Measurements from ENCODE around the gene FANCD2.

The FANCD2 gene

DNA sequence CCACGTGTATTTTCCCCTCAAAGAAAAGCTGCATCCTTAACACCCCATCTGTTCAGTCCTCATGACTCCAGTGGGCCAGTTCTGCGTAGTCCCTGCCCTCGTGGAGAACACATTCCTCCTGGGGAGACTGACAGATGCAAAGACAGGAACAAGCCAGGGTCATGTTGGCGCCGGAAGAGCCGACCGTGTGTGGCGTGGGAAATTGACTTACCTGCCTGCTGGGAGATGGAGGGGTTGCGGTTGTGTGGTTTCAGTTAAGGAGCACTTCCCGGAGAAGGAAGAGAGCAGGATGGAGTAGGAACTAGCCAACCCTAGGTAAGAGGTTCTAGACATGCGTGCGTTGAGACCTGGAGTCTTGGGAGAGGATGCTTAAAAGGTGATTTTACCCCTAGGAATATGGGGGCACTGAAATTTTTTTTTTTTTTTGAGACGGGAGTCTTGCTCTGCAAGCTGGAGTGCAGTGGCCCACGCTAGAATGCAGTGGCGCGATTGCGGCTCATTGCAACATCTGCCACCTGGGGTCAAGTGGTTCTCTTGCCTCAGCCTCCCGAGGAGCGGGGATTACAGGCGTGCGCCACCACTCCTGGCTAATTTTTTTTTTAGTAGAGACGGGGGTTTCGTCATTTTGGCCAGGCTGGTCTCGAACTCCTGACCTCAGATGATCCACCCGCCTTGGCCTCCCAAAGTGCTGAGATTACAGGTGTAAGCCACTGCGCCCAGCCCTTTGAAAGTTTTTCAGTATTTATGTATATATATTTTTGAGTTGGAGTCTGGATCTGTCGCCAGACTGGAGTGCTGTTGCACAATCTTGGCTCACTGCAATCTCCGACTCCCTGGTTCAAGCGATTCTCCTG is 116.7 kb downstream of the FANCD2 start (continued):
- TF ChIP-seq ZEB2 (tag by site-specific recombination; IDR thresholded peaks at IDR 0.05) (peak; percentile 59), ZNF114 (tag by site-specific recombination; IDR thresholded peaks at IDR 0.05) (no peak), SALL2 (tag by site-specific recombination; IDR thresholded peaks at IDR 0.05; ENCODE audit: borderline replicate concordance) (no peak), ZNF132 (tag by site-specific recombination; IDR thresholded peaks at IDR 0.05; ENCODE audit: borderline replicate concordance) (no peak), ZIC2 (tag by site-specific recombination; IDR thresholded peaks at IDR 0.05) (peak; percentile 65), ZNF16 (tag by site-specific recombination; IDR thresholded peaks at IDR 0.05; ENCODE audit: low read depth) (no peak)
- TF ChIP-seq, protein P1, sequence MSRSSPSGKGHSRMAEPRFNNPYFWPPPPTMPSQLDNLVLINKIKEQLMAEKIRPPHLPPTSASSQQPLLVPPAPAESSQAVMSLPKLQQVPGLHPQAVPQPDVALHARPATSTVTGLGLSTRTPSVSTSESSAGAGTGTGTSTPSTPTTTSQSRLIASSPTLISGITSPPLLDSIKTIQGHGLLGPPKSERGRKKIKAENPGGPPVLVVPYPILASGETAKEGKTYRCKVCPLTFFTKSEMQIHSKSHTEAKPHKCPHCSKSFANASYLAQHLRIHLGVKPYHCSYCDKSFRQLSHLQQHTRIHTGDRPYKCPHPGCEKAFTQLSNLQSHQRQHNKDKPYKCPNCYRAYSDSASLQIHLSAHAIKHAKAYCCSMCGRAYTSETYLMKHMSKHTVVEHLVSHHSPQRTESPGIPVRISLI (tag by site-specific recombination; IDR thresholded peaks at IDR 0.05): peak; percentile 67; the same call in 1 of the 2 replicates
- TF ChIP-seq, protein P2, sequence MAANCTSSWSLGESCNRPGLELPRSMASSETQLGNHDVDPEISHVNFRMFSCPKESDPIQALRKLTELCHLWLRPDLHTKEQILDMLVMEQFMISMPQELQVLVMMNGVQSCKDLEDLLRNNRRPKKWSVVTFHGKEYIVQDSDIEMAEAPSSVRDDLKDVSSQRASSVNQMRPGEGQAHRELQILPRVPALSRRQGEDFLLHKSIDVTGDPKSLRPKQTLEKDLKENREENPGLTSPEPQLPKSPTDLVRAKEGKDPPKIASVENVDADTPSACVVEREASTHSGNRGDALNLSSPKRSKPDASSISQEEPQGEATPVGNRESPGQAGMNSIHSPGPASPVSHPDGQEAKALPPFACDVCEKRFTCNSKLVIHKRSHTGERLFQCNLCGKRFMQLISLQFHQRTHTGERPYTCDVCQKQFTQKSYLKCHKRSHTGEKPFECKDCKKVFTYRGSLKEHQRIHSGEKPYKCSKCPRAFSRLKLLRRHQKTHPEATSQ (tag by site-specific recombination; IDR thresholded peaks at IDR 0.05): peak; percentile 72; the same call in 1 of the 2 replicates
- TF ChIP-seq, protein P3, sequence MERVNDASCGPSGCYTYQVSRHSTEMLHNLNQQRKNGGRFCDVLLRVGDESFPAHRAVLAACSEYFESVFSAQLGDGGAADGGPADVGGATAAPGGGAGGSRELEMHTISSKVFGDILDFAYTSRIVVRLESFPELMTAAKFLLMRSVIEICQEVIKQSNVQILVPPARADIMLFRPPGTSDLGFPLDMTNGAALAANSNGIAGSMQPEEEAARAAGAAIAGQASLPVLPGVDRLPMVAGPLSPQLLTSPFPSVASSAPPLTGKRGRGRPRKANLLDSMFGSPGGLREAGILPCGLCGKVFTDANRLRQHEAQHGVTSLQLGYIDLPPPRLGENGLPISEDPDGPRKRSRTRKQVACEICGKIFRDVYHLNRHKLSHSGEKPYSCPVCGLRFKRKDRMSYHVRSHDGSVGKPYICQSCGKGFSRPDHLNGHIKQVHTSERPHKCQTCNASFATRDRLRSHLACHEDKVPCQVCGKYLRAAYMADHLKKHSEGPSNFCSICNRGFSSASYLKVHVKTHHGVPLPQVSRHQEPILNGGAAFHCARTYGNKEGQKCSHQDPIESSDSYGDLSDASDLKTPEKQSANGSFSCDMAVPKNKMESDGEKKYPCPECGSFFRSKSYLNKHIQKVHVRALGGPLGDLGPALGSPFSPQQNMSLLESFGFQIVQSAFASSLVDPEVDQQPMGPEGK (tag by site-specific recombination; IDR thresholded peaks at IDR 0.05): peak; percentile 37

DNA sequence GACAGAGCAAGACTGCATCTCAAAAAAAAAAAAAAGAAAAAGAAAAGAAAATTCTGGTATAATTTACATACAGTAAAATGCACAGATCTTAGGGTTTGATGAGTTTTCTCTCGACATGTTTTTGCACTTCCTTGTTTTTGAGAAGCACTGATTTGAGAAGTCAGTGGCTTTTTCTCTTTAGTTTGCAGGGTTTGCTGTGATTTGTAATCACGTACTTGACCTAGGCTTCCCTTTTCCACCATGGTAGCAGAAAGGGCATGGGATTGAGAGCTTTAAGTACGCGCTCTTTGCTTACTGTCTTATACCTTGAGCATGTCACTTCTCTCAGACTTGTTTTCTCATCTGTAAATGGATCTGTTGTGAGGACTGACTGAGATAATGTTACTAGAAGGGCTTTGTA is 119.4 kb downstream of the FANCD2 start:
- no peak overlapping the region for H3K4me3 ChIP-seq (ENCODE audit: low read depth, low read length)
- no peaks in the 10 kb centered on the region for H3K4me1 ChIP-seq (ENCODE audit: control insufficient read depth, insufficient read depth, low read length)
- peaks cover 34 to 66% of the 10 kb centered on the region in 2 experiments for H3K36me3 ChIP-seq (ENCODE audit: control insufficient read depth in 2 of 2, insufficient read depth in 1 of 2, low read length in 2 of 2)
- no peaks in the 10 kb centered on the region for H3K9me3 ChIP-seq (ENCODE audit: control insufficient read depth, insufficient read depth, low read depth, low read length)
- H3K27ac ChIP-seq (ENCODE audit: extremely low read depth, low read depth, low read length): no peak overlapping the region
- TF ChIP-seq, protein P4, sequence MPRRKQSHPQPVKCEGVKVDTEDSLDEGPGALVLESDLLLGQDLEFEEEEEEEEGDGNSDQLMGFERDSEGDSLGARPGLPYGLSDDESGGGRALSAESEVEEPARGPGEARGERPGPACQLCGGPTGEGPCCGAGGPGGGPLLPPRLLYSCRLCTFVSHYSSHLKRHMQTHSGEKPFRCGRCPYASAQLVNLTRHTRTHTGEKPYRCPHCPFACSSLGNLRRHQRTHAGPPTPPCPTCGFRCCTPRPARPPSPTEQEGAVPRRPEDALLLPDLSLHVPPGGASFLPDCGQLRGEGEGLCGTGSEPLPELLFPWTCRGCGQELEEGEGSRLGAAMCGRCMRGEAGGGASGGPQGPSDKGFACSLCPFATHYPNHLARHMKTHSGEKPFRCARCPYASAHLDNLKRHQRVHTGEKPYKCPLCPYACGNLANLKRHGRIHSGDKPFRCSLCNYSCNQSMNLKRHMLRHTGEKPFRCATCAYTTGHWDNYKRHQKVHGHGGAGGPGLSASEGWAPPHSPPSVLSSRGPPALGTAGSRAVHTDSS (tag by site-specific recombination; IDR thresholded peaks at IDR 0.05): no peak
- TF ChIP-seq PRDM1 (tag by site-specific recombination; IDR thresholded peaks at IDR 0.05): peak; percentile 31; the same call in 1 of the 2 replicates
- ChIA-PET POLR2A (no interaction called here), CTCF (interaction anchor here (0.6 kb wide), 1 partner anchor 798 kb away, joined by 3 read pairs; no protein-coding TSS in a partner anchor)

DNA sequence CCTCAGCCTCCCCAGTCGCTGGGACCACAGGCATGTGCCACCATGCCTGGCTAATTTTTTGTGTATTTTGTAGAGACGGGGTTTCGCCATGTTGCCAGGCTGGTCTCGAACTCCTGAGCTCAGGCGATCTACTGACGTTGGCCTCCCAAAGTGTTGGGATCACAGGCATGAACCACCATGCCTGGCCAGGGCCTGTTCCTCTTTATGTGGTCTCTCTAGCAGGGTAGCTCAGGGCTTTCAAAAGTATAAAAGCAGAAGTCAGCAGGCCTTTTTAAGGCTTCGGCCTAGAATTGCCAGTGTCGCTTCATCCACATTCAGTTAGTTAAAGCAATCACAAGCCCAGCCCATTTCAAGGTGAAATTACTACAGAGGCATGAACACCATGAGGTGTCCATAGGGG is 123.0 kb downstream of the FANCD2 start:
- CTCF ChIA-PET: no interaction called here
- no peak overlapping the region for H3K27ac ChIP-seq (ENCODE audit: extremely low read depth, low read depth, low read length)
- no peaks in the 10 kb centered on the region for H3K9me3 ChIP-seq (ENCODE audit: control insufficient read depth, insufficient read depth, low read depth, low read length)
- H3K4me3 ChIP-seq (ENCODE audit: low read depth, low read length): no peak overlapping the region
- H3K36me3 ChIP-seq (ENCODE audit: control insufficient read depth in 2 of 2, insufficient read depth in 1 of 2, low read length in 2 of 2): peaks cover 68 to 82% of the 10 kb centered on the region in 2 experiments
- H3K4me1 ChIP-seq (ENCODE audit: control insufficient read depth, insufficient read depth, low read length): no peaks in the 10 kb centered on the region
- POLR2A ChIA-PET: no interaction called here
- TF ChIP-seq, protein P5, sequence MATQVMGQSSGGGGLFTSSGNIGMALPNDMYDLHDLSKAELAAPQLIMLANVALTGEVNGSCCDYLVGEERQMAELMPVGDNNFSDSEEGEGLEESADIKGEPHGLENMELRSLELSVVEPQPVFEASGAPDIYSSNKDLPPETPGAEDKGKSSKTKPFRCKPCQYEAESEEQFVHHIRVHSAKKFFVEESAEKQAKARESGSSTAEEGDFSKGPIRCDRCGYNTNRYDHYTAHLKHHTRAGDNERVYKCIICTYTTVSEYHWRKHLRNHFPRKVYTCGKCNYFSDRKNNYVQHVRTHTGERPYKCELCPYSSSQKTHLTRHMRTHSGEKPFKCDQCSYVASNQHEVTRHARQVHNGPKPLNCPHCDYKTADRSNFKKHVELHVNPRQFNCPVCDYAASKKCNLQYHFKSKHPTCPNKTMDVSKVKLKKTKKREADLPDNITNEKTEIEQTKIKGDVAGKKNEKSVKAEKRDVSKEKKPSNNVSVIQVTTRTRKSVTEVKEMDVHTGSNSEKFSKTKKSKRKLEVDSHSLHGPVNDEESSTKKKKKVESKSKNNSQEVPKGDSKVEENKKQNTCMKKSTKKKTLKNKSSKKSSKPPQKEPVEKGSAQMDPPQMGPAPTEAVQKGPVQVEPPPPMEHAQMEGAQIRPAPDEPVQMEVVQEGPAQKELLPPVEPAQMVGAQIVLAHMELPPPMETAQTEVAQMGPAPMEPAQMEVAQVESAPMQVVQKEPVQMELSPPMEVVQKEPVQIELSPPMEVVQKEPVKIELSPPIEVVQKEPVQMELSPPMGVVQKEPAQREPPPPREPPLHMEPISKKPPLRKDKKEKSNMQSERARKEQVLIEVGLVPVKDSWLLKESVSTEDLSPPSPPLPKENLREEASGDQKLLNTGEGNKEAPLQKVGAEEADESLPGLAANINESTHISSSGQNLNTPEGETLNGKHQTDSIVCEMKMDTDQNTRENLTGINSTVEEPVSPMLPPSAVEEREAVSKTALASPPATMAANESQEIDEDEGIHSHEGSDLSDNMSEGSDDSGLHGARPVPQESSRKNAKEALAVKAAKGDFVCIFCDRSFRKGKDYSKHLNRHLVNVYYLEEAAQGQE (tag by site-specific recombination; IDR thresholded peaks at IDR 0.05): no peak
- TF ChIP-seq SP7 (tag by site-specific recombination; IDR thresholded peaks at IDR 0.05) (no peak), GLIS1 (tag by site-specific recombination; IDR thresholded peaks at IDR 0.05) (no peak)
- TF ChIP-seq, protein P6, sequence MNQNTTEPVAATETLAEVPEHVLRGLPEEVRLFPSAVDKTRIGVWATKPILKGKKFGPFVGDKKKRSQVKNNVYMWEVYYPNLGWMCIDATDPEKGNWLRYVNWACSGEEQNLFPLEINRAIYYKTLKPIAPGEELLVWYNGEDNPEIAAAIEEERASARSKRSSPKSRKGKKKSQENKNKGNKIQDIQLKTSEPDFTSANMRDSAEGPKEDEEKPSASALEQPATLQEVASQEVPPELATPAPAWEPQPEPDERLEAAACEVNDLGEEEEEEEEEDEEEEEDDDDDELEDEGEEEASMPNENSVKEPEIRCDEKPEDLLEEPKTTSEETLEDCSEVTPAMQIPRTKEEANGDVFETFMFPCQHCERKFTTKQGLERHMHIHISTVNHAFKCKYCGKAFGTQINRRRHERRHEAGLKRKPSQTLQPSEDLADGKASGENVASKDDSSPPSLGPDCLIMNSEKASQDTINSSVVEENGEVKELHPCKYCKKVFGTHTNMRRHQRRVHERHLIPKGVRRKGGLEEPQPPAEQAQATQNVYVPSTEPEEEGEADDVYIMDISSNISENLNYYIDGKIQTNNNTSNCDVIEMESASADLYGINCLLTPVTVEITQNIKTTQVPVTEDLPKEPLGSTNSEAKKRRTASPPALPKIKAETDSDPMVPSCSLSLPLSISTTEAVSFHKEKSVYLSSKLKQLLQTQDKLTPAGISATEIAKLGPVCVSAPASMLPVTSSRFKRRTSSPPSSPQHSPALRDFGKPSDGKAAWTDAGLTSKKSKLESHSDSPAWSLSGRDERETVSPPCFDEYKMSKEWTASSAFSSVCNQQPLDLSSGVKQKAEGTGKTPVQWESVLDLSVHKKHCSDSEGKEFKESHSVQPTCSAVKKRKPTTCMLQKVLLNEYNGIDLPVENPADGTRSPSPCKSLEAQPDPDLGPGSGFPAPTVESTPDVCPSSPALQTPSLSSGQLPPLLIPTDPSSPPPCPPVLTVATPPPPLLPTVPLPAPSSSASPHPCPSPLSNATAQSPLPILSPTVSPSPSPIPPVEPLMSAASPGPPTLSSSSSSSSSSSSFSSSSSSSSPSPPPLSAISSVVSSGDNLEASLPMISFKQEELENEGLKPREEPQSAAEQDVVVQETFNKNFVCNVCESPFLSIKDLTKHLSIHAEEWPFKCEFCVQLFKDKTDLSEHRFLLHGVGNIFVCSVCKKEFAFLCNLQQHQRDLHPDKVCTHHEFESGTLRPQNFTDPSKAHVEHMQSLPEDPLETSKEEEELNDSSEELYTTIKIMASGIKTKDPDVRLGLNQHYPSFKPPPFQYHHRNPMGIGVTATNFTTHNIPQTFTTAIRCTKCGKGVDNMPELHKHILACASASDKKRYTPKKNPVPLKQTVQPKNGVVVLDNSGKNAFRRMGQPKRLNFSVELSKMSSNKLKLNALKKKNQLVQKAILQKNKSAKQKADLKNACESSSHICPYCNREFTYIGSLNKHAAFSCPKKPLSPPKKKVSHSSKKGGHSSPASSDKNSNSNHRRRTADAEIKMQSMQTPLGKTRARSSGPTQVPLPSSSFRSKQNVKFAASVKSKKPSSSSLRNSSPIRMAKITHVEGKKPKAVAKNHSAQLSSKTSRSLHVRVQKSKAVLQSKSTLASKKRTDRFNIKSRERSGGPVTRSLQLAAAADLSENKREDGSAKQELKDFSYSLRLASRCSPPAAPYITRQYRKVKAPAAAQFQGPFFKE (tag by site-specific recombination; IDR thresholded peaks at IDR 0.05; ENCODE audit: borderline replicate concordance): no peak
